DMS 273 (cell line): ENCODE results near the gene CDH10.

Experiments
- DNase-seq: peaks from one replicate; lab custom pipeline; 2025; ENCODE audit not compliant: unreplicated experiment; lab: John Stamatoyannopoulos, UW

The CDH10 gene

GRCh38 chr5:24644761-24645160, at the start of gene CDH10:
Gene CDH10, minus strand, starts transcription at chr5:24644978. Its CDS starts 51,488 bp downstream, at chr5:24593490.
- peak; percentile 5 for DNase-seq

GRCh38 chr5:24693609-24694008, 48.8 kb upstream of the CDH10 start:
- DNase-seq: no peak

GRCh38 chr5:24691074-24691473, 46.3 kb upstream of the CDH10 start:
- DNase-seq: no peak

- DNase-seq: no peak
These were observed 36.3 kb upstream of the CDH10 start for GRCh38 chr5:24681106-24681505.

GRCh38 chr5:24668050-24668449, 23.3 kb upstream of the CDH10 start:
- DNase-seq: no peak

GRCh38 chr5:24649531-24649930, 4.8 kb upstream of the CDH10 start:
- DNase-seq: no peak

- no peak for DNase-seq
These were observed 2.1 kb upstream of the CDH10 start for GRCh38 chr5:24646915-24647314.

- no peak for DNase-seq
These were observed 705 bp upstream of the CDH10 start for GRCh38 chr5:24645483-24645882.

- no peak for DNase-seq
These were observed 898 bp downstream of the CDH10 start for GRCh38 chr5:24643880-24644279.

- DNase-seq: no peak
These were observed 1.6 kb downstream of the CDH10 start for GRCh38 chr5:24643156-24643555.

GRCh38 chr5:24642022-24642421, 2.8 kb downstream of the CDH10 start:
- peak; percentile 43 for DNase-seq

GRCh38 chr5:24635209-24635608, 9.6 kb downstream of the CDH10 start:
- no peak for DNase-seq

- DNase-seq: peak; percentile 67
These were observed 11.0 kb downstream of the CDH10 start for GRCh38 chr5:24633715-24634325.

GRCh38 chr5:24632353-24632752, 12.4 kb downstream of the CDH10 start:
- DNase-seq: no peak

- DNase-seq: no peak
These were observed 13.9 kb downstream of the CDH10 start for GRCh38 chr5:24630918-24631317.

- no peak for DNase-seq
These were observed 15.0 kb downstream of the CDH10 start for GRCh38 chr5:24629798-24630197.

- DNase-seq: no peak
These were observed 19.9 kb downstream of the CDH10 start for GRCh38 chr5:24624872-24625271.

GRCh38 chr5:24623624-24624023, 21.2 kb downstream of the CDH10 start:
- no peak for DNase-seq

GRCh38 chr5:24623031-24623430, 21.7 kb downstream of the CDH10 start:
- no peak for DNase-seq

- peak; percentile 2 for DNase-seq
These were observed 23.0 kb downstream of the CDH10 start for GRCh38 chr5:24621792-24622191.

- no peak for DNase-seq
These were observed 28.2 kb downstream of the CDH10 start for GRCh38 chr5:24616566-24616965.

- no peak for DNase-seq
These were observed 29.6 kb downstream of the CDH10 start for GRCh38 chr5:24615159-24615558.

- DNase-seq: no peak
These were observed 35.1 kb downstream of the CDH10 start for GRCh38 chr5:24609706-24610105.
